Kidney epithelial cell (primary cell): ENCODE results near the gene WFDC1. TPM values are rescaled to one million over a fixed set of nuclear protein-coding genes. Genes with fewer than 3 reads are reported as not detected.

Experiments
- DNase-seq: peaks from one replicate; pipeline ENCODE4 v3.0.0-alpha.2; 2010; ENCODE audit warnings: low read depth
- H3K27me3 ChIP-seq: 2 replicates; pipeline ENCODE4 v1.6.0; 2011; ENCODE audit warnings: low read length; ENCODE audit not compliant: control insufficient read depth, insufficient read depth
- H3K36me3 ChIP-seq: 2 replicates; pipeline ENCODE4 v1.5.1; 2011; ENCODE audit warnings: low read length; ENCODE audit not compliant: control insufficient read depth, insufficient read depth
- H3K4me3 ChIP-seq: 2 replicates; pipeline ENCODE4 v1.5.1; 2011; ENCODE audit warnings: low read depth, mild to moderate bottlenecking, control low read depth, low read length
- total RNA-seq: library from RNA; depleted of rRNA; stranded (reverse); fragments of >200 nt; gene quantifications from 2 replicates; pipeline ENCODE4 v1.2.3, GENCODE V29; 2015
- TF ChIP-seq, protein P1 (sequence below): IDR thresholded peaks from 2 replicates; pipeline ENCODE4 v1.5.1; 2011; ENCODE audit warnings: mild to moderate bottlenecking, moderate library complexity, low read length, control low read depth, inconsistent platforms; ENCODE audit not compliant: insufficient read depth, poor library complexity, severe bottlenecking

Gene WFDC1
- total RNA-seq, 1 donor from 2014 or later = 0.29 TPM

DNA sequence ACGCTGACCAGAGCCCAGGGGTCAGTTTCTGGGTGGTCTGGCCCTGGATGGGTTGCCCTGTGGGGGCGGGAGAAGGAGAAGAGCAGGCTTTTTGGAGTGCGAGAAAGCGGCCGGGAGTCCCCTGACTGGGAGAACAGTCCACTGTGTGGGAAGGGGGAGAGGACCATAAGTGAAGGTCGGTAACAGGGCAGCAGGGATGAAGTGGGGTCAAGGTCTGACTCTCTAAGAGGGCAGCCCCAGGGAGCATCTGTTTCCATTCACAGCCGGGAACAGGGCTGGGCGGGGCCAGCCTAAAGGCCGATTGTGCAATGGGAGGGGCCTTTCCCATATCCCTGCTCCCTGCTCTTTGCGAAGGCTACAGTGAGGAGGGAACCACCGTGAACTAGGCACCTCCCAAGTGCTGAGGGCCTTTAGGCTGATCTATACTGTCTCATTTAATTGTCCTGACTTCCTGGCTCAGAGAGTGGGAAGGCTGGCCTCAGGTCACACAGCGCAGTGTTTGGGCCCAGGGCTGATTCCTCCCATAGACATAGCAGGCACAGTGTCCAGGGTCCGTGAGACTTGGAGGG lies 10.4 kb upstream of the WFDC1 start:
- Histone ChIP-seq H3K27me3 (peaks cover 11% of the 10 kb centered on the region), H3K36me3 (no peaks in the 10 kb centered on the region), H3K4me3 (no peak overlapping the region)
- DNase-seq = no peak
- TF ChIP-seq, protein P1, sequence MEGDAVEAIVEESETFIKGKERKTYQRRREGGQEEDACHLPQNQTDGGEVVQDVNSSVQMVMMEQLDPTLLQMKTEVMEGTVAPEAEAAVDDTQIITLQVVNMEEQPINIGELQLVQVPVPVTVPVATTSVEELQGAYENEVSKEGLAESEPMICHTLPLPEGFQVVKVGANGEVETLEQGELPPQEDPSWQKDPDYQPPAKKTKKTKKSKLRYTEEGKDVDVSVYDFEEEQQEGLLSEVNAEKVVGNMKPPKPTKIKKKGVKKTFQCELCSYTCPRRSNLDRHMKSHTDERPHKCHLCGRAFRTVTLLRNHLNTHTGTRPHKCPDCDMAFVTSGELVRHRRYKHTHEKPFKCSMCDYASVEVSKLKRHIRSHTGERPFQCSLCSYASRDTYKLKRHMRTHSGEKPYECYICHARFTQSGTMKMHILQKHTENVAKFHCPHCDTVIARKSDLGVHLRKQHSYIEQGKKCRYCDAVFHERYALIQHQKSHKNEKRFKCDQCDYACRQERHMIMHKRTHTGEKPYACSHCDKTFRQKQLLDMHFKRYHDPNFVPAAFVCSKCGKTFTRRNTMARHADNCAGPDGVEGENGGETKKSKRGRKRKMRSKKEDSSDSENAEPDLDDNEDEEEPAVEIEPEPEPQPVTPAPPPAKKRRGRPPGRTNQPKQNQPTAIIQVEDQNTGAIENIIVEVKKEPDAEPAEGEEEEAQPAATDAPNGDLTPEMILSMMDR = no peak

- DNase-seq = no peak
- TF ChIP-seq, protein P1 = no peak
- Histone ChIP-seq H3K4me3 (no peak overlapping the region), H3K27me3 (peaks cover 11% of the 10 kb centered on the region), H3K36me3 (no peaks in the 10 kb centered on the region)
These were observed 8.0 kb upstream of the WFDC1 start for GRCh38 chr16:84286578-84287240.

DNA sequence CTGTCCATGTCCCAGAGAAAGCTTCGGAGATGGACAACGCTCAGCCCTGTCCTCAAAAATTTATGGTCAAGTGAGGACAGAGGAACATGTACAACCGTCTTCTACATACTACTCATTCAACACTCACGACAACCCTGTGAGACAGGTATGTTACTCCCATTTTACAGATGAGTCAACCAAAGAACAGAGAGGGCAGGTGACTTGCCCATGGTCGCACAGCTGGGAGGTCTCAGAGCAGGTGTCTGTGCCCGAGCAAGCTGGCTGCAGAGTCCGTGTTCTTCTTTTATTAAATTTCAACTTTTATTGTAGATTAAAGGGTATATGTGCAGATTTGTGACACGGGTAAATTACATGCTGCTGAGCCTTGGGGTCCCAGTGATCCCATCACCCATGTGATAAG lies 5.8 kb upstream of the WFDC1 start:
- no peaks in the 10 kb centered on the region for H3K36me3 ChIP-seq
- TF ChIP-seq, protein P1 = no peak
- no peak overlapping the region for H3K4me3 ChIP-seq
- no peak for DNase-seq
- peaks cover 17% of the 10 kb centered on the region for H3K27me3 ChIP-seq

DNA sequence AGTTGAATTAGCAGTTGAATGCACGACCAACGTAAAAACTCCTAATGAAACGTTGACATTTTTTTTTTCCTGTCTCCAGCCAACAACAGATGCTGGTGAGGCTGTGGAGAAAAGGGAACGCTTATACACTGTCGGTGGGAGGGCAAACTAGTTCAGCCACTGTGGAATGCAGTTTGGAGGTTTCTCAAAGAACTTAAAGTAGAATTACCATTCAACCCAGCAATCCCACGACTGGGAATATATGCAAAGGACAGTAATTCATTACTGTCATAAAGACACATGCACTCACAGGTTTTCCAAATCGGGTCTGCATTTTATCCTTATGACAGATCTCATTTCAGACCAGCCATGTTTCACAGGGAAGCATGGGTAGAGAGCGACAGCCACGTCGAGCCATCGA lies 3.5 kb upstream of the WFDC1 start:
- TF ChIP-seq, protein P1 = no peak
- H3K4me3 ChIP-seq = no peak overlapping the region
- H3K27me3 ChIP-seq = peaks cover 34% of the 10 kb centered on the region
- no peak for DNase-seq
- no peaks in the 10 kb centered on the region for H3K36me3 ChIP-seq

DNA sequence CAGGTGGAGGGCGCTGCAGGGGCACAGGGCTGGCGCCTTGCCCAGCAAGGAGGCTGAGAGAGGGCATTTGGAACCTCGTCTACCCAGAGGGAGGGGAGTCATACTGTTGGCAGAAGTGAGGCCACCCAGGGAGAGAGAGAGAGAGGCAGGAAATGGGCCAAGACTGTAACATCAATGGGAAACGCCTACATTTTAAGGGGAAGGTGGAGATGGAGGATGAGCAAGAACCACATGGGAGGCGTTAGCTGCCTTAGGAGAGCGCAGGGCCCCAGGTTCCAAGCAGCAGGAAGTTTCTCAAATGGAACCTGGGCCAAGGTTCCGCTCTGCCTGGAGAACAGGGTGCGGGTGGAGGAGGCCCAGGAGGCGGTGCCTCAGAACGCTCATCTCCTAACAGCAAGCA lies 2.7 kb upstream of the WFDC1 start:
- Histone ChIP-seq H3K36me3 (no peaks in the 10 kb centered on the region), H3K4me3 (no peak overlapping the region), H3K27me3 (peaks cover 37% of the 10 kb centered on the region)
- TF ChIP-seq, protein P1 = no peak
- no peak for DNase-seq

DNA sequence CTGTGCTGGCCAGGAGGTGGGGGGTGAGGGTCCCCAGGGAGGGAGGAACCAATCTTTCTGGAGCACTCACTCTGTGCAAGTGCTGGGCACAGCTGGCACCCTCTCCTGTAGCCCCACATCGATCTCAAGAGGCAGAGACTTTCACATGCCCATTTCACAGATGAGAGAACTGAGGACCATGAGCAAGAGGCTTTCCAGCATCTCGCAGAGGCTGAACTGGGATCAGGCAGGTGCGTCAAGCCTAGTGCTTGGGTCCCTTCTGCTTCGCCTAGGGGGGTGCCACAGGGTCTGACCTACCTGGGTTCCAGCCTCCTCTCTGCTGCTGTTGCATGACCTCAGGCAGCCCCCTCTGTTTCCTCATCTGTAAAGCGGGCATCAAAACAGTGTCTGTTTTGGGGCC lies 1.3 kb upstream of the WFDC1 start:
- no peak for DNase-seq
- TF ChIP-seq, protein P1 = no peak
- Histone ChIP-seq H3K36me3 (no peaks in the 10 kb centered on the region), H3K27me3 (peaks cover 37% of the 10 kb centered on the region), H3K4me3 (no peak overlapping the region)
